GM12878 (cell line): Measurements from ENCODE around the gene GM2A. TPM values are rescaled to one million over a fixed set of nuclear protein-coding genes. Genes with fewer than 3 reads are reported as not detected.

Source experiments
- ATAC-seq: fragments of 200-7000 bp; cut with Tn5 transposase; 3 replicates; pipeline ENCODE4 v1.9.1; 2020; ENCODE audit warnings: mild to moderate bottlenecking, moderate library complexity
- BruUV-seq: library from RNA; stranded (reverse); fragments of 400-500 nt; replicated peaks from 2 replicates; lab custom pipeline; 2021; lab: Mats Ljungman, UMichigan
- CTCF ChIA-PET: fragments of 300-600 bp; sonication (Branson Sonifier 250); formaldehyde crosslinking; extraction: SDS; loops from one replicate; lab custom pipeline; 2021; ENCODE audit warnings: inconsistent platforms; lab: Yijun Ruan, JAX
- POLR2A ChIA-PET: fragments of 350-600 bp; formaldehyde crosslinking; extraction: SDS; loops from one replicate; lab custom pipeline; 2021; ENCODE audit warnings: inconsistent platforms; lab: Charles Lee
- RAD21 ChIA-PET: fragments of 300-600 bp; sonication (Branson Sonifier 250); formaldehyde crosslinking; loops from one replicate; lab custom pipeline; 2023; ENCODE audit warnings: antibody characterized with exemption; ENCODE audit not compliant: unreplicated experiment; lab: Charles Lee
- SMC1A ChIA-PET: fragments of 300-600 bp; sonication (Branson Sonifier 250); formaldehyde crosslinking; loops from one replicate; lab custom pipeline; 2023; ENCODE audit not compliant: unreplicated experiment, uncharacterized antibody; lab: Charles Lee
- DNase-seq: peaks from one replicate; pipeline ENCODE4 v3.0.0-alpha.2; 2011; ENCODE audit warnings: low read depth, low spot score
- FAIRE-seq: peaks from 3 replicates; lab custom pipeline; 2011; peaks lifted over from hg19 to GRCh38; lab: Jason Lieb, UNC
- H2AFZ ChIP-seq: 2 replicates; pipeline ENCODE4 v1.6.0; 2011; ENCODE audit warnings: low read depth, low read length, control low read depth; ENCODE audit not compliant: control insufficient read depth
- H3K27ac ChIP-seq: 2 replicates; pipeline ENCODE4 v1.5.1; 2011; ENCODE audit warnings: control low read depth; ENCODE audit not compliant: control insufficient read depth, insufficient read depth
- H3K27me3 ChIP-seq, 2 experiments: replicated peaks in 1 of 2; 2 replicates each; pipeline versions ENCODE4 v1.6.0 to v1.6.1; 2011; ENCODE audit warnings: low read length in 1 of 2; ENCODE audit not compliant: control insufficient read depth in 2 of 2, insufficient read depth in 2 of 2
- H3K36me3 ChIP-seq, 2 experiments: 2 replicates each; pipeline ENCODE4 v1.5.1; 2011; ENCODE audit warnings: low read length in 1 of 2; ENCODE audit not compliant: control insufficient read depth in 2 of 2, insufficient read depth in 2 of 2
- H3K4me1 ChIP-seq: 2 replicates; pipeline ENCODE4 v1.6.1; 2011; ENCODE audit warnings: mild to moderate bottlenecking, low read length, moderate library complexity, mixed read lengths; ENCODE audit not compliant: control insufficient read depth, insufficient read depth
- H3K4me2 ChIP-seq: 2 replicates; pipeline ENCODE4 v1.6.0; 2011; ENCODE audit warnings: control low read depth; ENCODE audit not compliant: control insufficient read depth, insufficient read depth
- H3K4me3 ChIP-seq: fragments of 200-600 bp; sonication (generic); 2 replicates; pipeline ENCODE4 v1.5.1; 2016
- H3K79me2 ChIP-seq: 2 replicates; pipeline ENCODE4 v1.6.0; 2011; ENCODE audit warnings: low read length; ENCODE audit not compliant: control insufficient read depth, insufficient read depth
- H3K9ac ChIP-seq: 2 replicates; pipeline ENCODE4 v1.8.0; 2011; ENCODE audit warnings: low read length, control low read depth, mixed read lengths; ENCODE audit not compliant: control insufficient read depth, insufficient read depth
- H3K9me3 ChIP-seq: replicated peaks from 3 replicates; pipeline ENCODE4 v1.5.1; 2011; ENCODE audit warnings: mild to moderate bottlenecking, low read length; ENCODE audit not compliant: control insufficient read depth, insufficient read depth
- H4K20me1 ChIP-seq: 2 replicates; pipeline ENCODE4 v1.6.0; 2011; ENCODE audit not compliant: control insufficient read depth, insufficient read depth
- FOS ChIP-seq: IDR thresholded peaks from 3 replicates; pipeline ENCODE4 v1.6.1; 2011; ENCODE audit warnings: borderline replicate concordance; ENCODE audit not compliant: insufficient read length; ENCODE audit errors: extremely low read depth
- GATAD2B ChIP-seq: fragments of 450-650 bp; conservative IDR thresholded peaks from 2 replicates; pipeline ENCODE4 v1.6.1; 2017; ENCODE audit warnings: low read depth, mild to moderate bottlenecking, moderate library complexity
- IRF5 ChIP-seq: fragments of 450-650 bp; IDR thresholded peaks from 2 replicates; pipeline ENCODE4 v1.6.1; 2017; ENCODE audit warnings: borderline replicate concordance
- MTA3 ChIP-seq: IDR thresholded peaks from 2 replicates; pipeline ENCODE4 v1.6.1; 2012; ENCODE audit warnings: low read length, inconsistent platforms, borderline replicate concordance
- NKRF ChIP-seq: fragments of 450-650 bp; conservative IDR thresholded peaks from 2 replicates; pipeline ENCODE4 v1.6.1; 2017; ENCODE audit warnings: mild to moderate bottlenecking, moderate library complexity
- PBX3 ChIP-seq: IDR thresholded peaks from 2 replicates; pipeline ENCODE4 v1.6.1; 2011; ENCODE audit warnings: mild to moderate bottlenecking, low read depth, low read length, moderate library complexity; ENCODE audit not compliant: insufficient replicate concordance
- PML ChIP-seq: IDR thresholded peaks from 2 replicates; pipeline ENCODE4 v1.6.1; 2012; ENCODE audit warnings: low read length, inconsistent platforms
- SIX5 ChIP-seq: IDR thresholded peaks from 2 replicates; pipeline ENCODE4 v1.6.1; 2011; ENCODE audit warnings: mild to moderate bottlenecking, low read depth, low read length, moderate library complexity; ENCODE audit not compliant: severe bottlenecking
- ZBED1 ChIP-seq: IDR thresholded peaks from 2 replicates; pipeline ENCODE4 v1.6.1; 2016; ENCODE audit warnings: borderline replicate concordance
- WGBS: methylation state at CpG from one replicate; pipeline ENCODE4 v1.1.6; 2016; ENCODE audit warnings: low lambda C conversion rate; ENCODE audit not compliant: insufficient replicate concordance, insufficient coverage; ENCODE audit errors: missing lambda C conversion rate; 5-methylcytosine and 5-hydroxymethylcytosine counted together
- in situ Hi-C: fragments of 300-500 bp; cut with MboI; formaldehyde crosslinking; loops from 9 replicates; pipeline ENCODE4 v1.14.3; 2018; ENCODE audit warnings: mixed read lengths
- intact Hi-C: fragments of 100-400 bp; cut with micrococcal nuclease; formaldehyde crosslinking; loops from one replicate; pipeline ENCODE4 v1.14.2; 2022; ENCODE audit not compliant: unreplicated experiment
- polyA plus RNA-seq, 11 experiments: library from polyadenylated mRNA; depleted of rRNA in 4 of 11; unstranded in 6 of 11; stranded (reverse) in 5 of 11; fragments of >200 nt; fragmentation: Nextera tagmentation in 4 of 11; fragmentation: Illumina TruSeq in 1 of 11; extraction: Ambion mirVana in 4 of 11; extraction: Trizol in 1 of 11; gene quantifications; 1 replicate in 1 of 11; 2 replicates in 10 of 11; pipeline versions ENCODE4 v1.2.1 to v1.2.3, GENCODE V29; 2011 to 2016; ENCODE audit warnings: inconsistent platforms in 2 of 11, missing spikeins in 2 of 11, low read depth in 1 of 11
- total RNA-seq, 4 experiments: library from RNA; depleted of rRNA in 3 of 4; stranded (reverse); fragments of >200 nt in 3 of 4; fragmentation: Illumina TruSeq in 1 of 4; extraction: Trizol in 1 of 4; gene quantifications; 2 replicates each; pipeline versions ENCODE4 v1.2.1 to v1.2.3, GENCODE V29; 2013 to 2021
- TF ChIP-seq, protein P1 (sequence below): IDR thresholded peaks from 2 replicates; pipeline ENCODE4 v1.6.1; 2011; ENCODE audit warnings: low read depth, mild to moderate bottlenecking, low read length, moderate library complexity, borderline replicate concordance; ENCODE audit errors: extremely low read depth
- TF ChIP-seq, protein P2 (sequence below): fragments of 450-650 bp; IDR thresholded peaks from 2 replicates; pipeline ENCODE4 v1.6.1; 2014; ENCODE audit warnings: mild to moderate bottlenecking
- TF ChIP-seq, protein P3 (sequence below), 3 experiments: IDR thresholded peaks in 2 of 3; conservative IDR thresholded peaks in 1 of 3; 2 replicates each; pipeline ENCODE4 v1.5.1; 2011; ENCODE audit warnings: low read depth in 3 of 3, low read length in 3 of 3, mild to moderate bottlenecking in 3 of 3, control low read depth in 2 of 3, moderate library complexity in 2 of 3, inconsistent platforms in 1 of 3, mixed read lengths in 1 of 3; ENCODE audit not compliant: control insufficient read depth in 2 of 3, insufficient read depth in 1 of 3; ENCODE audit errors: extremely low read depth in 1 of 3

GM2A gene
- total and polyA plus RNA-seq, 10 of the 15 experiments (the other 5 are each of a cell fraction or from before 2014, with no cell fraction given) = 33.6 to 106 (median 68.2) TPM

- WGBS = 41% methylated on average over 8 of the region's 8 CpGs
- RAD21 ChIA-PET = interaction anchor here (0.9 kb wide), 1 partner anchor 232 kb away, joined by 3 read pairs; no protein-coding TSS in a partner anchor
- Histone ChIP-seq H3K27ac (no peak overlapping the region), H3K9ac (no peak overlapping the region), H4K20me1 (no peaks in the 10 kb centered on the region), H3K27me3 (no peaks in the 10 kb centered on the region), H3K4me1 (no peaks in the 10 kb centered on the region), H3K4me2 (no peak overlapping the region), H3K36me3 (no peaks in the 10 kb centered on the region), H3K79me2 (no peaks in the 10 kb centered on the region), H3K9me3 (no peaks in the 10 kb centered on the region), H2AFZ (no peak overlapping the region), H3K4me3 (no peak overlapping the region)
- DNase-seq (no peak), FAIRE-seq (no peak), ATAC-seq (peak; percentile 64)
- in situ Hi-C loops (no loop called here), intact Hi-C loops (no loop called here)
- CTCF ChIA-PET = interaction anchor here (0.9 to 2.0 kb wide), 5 partner anchors 9 to 32 kb away, joined by 3 to 8 read pairs (median 5); no protein-coding TSS in a partner anchor
- SMC1A ChIA-PET = interaction anchor here (0.9 to 2.5 kb wide), 2 partner anchors 9 to 121 kb away, joined by 3 to 8 read pairs; no protein-coding TSS in a partner anchor
- BruUV-seq = no TSS peak
- POLR2A ChIA-PET = no interaction called here
- TF ChIP-seq IRF5 (no peak), MTA3 (no peak), ZBED1 (no peak), GATAD2B (no peak), PML (no peak), SIX5 (no peak), PBX3 (peak; percentile 63), FOS (no peak), NKRF (no peak)
- TF ChIP-seq, protein P1, sequence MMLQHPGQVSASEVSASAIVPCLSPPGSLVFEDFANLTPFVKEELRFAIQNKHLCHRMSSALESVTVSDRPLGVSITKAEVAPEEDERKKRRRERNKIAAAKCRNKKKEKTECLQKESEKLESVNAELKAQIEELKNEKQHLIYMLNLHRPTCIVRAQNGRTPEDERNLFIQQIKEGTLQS = no peak
- TF ChIP-seq, protein P2, sequence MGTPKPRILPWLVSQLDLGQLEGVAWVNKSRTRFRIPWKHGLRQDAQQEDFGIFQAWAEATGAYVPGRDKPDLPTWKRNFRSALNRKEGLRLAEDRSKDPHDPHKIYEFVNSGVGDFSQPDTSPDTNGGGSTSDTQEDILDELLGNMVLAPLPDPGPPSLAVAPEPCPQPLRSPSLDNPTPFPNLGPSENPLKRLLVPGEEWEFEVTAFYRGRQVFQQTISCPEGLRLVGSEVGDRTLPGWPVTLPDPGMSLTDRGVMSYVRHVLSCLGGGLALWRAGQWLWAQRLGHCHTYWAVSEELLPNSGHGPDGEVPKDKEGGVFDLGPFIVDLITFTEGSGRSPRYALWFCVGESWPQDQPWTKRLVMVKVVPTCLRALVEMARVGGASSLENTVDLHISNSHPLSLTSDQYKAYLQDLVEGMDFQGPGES = no peak
- TF ChIP-seq, protein P3, sequence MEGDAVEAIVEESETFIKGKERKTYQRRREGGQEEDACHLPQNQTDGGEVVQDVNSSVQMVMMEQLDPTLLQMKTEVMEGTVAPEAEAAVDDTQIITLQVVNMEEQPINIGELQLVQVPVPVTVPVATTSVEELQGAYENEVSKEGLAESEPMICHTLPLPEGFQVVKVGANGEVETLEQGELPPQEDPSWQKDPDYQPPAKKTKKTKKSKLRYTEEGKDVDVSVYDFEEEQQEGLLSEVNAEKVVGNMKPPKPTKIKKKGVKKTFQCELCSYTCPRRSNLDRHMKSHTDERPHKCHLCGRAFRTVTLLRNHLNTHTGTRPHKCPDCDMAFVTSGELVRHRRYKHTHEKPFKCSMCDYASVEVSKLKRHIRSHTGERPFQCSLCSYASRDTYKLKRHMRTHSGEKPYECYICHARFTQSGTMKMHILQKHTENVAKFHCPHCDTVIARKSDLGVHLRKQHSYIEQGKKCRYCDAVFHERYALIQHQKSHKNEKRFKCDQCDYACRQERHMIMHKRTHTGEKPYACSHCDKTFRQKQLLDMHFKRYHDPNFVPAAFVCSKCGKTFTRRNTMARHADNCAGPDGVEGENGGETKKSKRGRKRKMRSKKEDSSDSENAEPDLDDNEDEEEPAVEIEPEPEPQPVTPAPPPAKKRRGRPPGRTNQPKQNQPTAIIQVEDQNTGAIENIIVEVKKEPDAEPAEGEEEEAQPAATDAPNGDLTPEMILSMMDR (IDR thresholded peaks at IDR 0.05 in 2 of 3, conservative IDR thresholded peaks at IDR 0.05 in 1 of 3; ENCODE audit: control insufficient read depth in 2 of 3, extremely low read depth in 1 of 3, insufficient read depth in 1 of 3, low read depth in 3 of 3, low read length in 3 of 3) = peak; percentile 26 to 66 (median 46)
These were observed 31.5 kb downstream of the GM2A start for GRCh38 chr5:151284392-151284967.
